CD14-positive monocyte (primary cell): ENCODE results near the gene ADAT3. TPM values are rescaled to one million over a fixed set of nuclear protein-coding genes. Genes with fewer than 3 reads are reported as not detected.
A peak's percentile ranks its signal among the peaks of the same experiment; 100 is the strongest.

Source experiments
- DNase-seq, 3 donors: peaks; one replicate each; pipeline ENCODE4 v3.0.0-alpha.2; 2011 to 2022
- H2AFZ ChIP-seq: 2 replicates; pipeline ENCODE4 v1.6.0; 2012; ENCODE audit warnings: mild to moderate bottlenecking, low read depth, low read length, inconsistent platforms; ENCODE audit not compliant: insufficient read depth, poor library complexity, severe bottlenecking
- H3K27ac ChIP-seq, 2 donors: 1 replicate in 1 of 2; 2 replicates in 1 of 2; pipeline ENCODE4 v1.5.1; 2012 to 2013; ENCODE audit warnings: low read length in 2 of 2, control low read depth in 1 of 2, inconsistent platforms in 1 of 2, low read depth in 1 of 2, mild to moderate bottlenecking in 1 of 2
- H3K27me3 ChIP-seq, 2 donors: one replicate each; pipeline versions ENCODE4 v1.6.0 to v1.6.1; 2011 to 2013; ENCODE audit warnings: low read length in 2 of 2; ENCODE audit not compliant: control insufficient read depth in 2 of 2, insufficient read depth in 2 of 2
- H3K36me3 ChIP-seq, 2 donors: replicated peaks in 1 of 2; 1 replicate in 1 of 2; 2 replicates in 1 of 2; pipeline versions ENCODE4 v1.5.1 to v1.6.1; 2012 to 2013; ENCODE audit warnings: low read length in 2 of 2, control low read depth in 1 of 2, inconsistent platforms in 1 of 2, mild to moderate bottlenecking in 1 of 2; ENCODE audit not compliant: insufficient read depth in 2 of 2, control insufficient read depth in 1 of 2
- H3K4me1 ChIP-seq, 2 donors: 1 replicate in 1 of 2; 2 replicates in 1 of 2; pipeline versions ENCODE4 v1.5.1 to v1.6.1; 2012 to 2013; ENCODE audit warnings: low read length in 2 of 2, control low read depth in 1 of 2, inconsistent platforms in 1 of 2, mild to moderate bottlenecking in 1 of 2, moderate library complexity in 1 of 2; ENCODE audit not compliant: insufficient read depth in 2 of 2, control insufficient read depth in 1 of 2
- H3K4me2 ChIP-seq: replicated peaks from 2 replicates; pipeline ENCODE3; 2012; ENCODE audit warnings: low read length, moderate library complexity, mild to moderate bottlenecking; ENCODE audit not compliant: poor library complexity, severe bottlenecking; ENCODE audit errors: extremely low read depth
- H3K4me3 ChIP-seq, 3 experiments: fragments of 200-600 bp in 1 of 3; sonication (generic) in 1 of 3; replicated peaks in 1 of 3; 1 replicate in 2 of 3; 2 replicates in 1 of 3; pipeline ENCODE4 v1.5.1; 2011 to 2013; ENCODE audit warnings: low read length in 3 of 3, mild to moderate bottlenecking in 3 of 3, control low read depth in 2 of 3, low read depth in 2 of 3, inconsistent platforms in 1 of 3, moderate library complexity in 1 of 3
- H3K79me2 ChIP-seq: 2 replicates; pipeline ENCODE4 v1.6.0; 2012; ENCODE audit warnings: mild to moderate bottlenecking, control low read depth, inconsistent platforms, low read length, moderate library complexity; ENCODE audit not compliant: insufficient read depth
- H3K9ac ChIP-seq: 2 replicates; pipeline ENCODE4 v1.6.0; 2017; ENCODE audit warnings: low read length, mild to moderate bottlenecking; ENCODE audit not compliant: insufficient read depth, poor library complexity, severe bottlenecking
- H3K9me3 ChIP-seq, 2 donors: replicated peaks in 1 of 2; 1 replicate in 1 of 2; 2 replicates in 1 of 2; pipeline versions ENCODE4 v1.5.1 to v1.6.1; 2012 to 2013; ENCODE audit warnings: low read length in 2 of 2, control low read depth in 1 of 2; ENCODE audit not compliant: control insufficient read depth in 1 of 2, insufficient read depth in 1 of 2
- H4K20me1 ChIP-seq: 2 replicates; pipeline ENCODE4 v1.6.0; 2012; ENCODE audit warnings: mild to moderate bottlenecking, low read length, control low read depth, moderate library complexity; ENCODE audit not compliant: insufficient read depth
- H3K27ac Mint-ChIP-seq, 7 donors: one replicate each; pipeline ENCODE4 v1.8.0; 2020; ENCODE audit warnings: mild to moderate bottlenecking in 7 of 7, mixed read lengths in 7 of 7, moderate library complexity in 6 of 7, inconsistent platforms in 2 of 7
- H3K27me3 Mint-ChIP-seq, 3 donors: one replicate each; pipeline ENCODE4 v1.8.0; 2021 to 2022; ENCODE audit warnings: low read depth in 3 of 3, mild to moderate bottlenecking in 3 of 3, mixed read lengths in 3 of 3, moderate library complexity in 3 of 3, inconsistent platforms in 1 of 3
- H3K36me3 Mint-ChIP-seq, 2 donors: one replicate each; pipeline ENCODE4 v1.8.0; 2020; ENCODE audit warnings: mixed read lengths in 2 of 2, inconsistent platforms in 1 of 2, mild to moderate bottlenecking in 1 of 2
- H3K4me1 Mint-ChIP-seq: one replicate; pipeline ENCODE4 v1.8.0; 2020; ENCODE audit warnings: mild to moderate bottlenecking, mixed read lengths
- H3K4me3 Mint-ChIP-seq, 2 donors: one replicate each; pipeline ENCODE4 v1.8.0; 2020; ENCODE audit warnings: mild to moderate bottlenecking in 2 of 2, mixed read lengths in 2 of 2, moderate library complexity in 1 of 2
- H3K9me3 Mint-ChIP-seq, 7 donors: one replicate each; pipeline ENCODE4 v1.8.0; 2020 to 2022; ENCODE audit warnings: mixed read lengths in 7 of 7, mild to moderate bottlenecking in 6 of 7, moderate library complexity in 6 of 7, inconsistent platforms in 2 of 7
- WGBS: methylation state at CpG from one replicate; pipeline ENCODE4 v1.1.5; 2013; ENCODE audit warnings: missing lambda C conversion rate; ENCODE audit not compliant: insufficient coverage; 5-methylcytosine and 5-hydroxymethylcytosine counted together
- intact Hi-C, 2 donors: fragments of 100-400 bp; cut with micrococcal nuclease; formaldehyde crosslinking; loops; one replicate each; pipeline versions ENCODE4 v1.15.0 to v1.15.1; 2023
- polyA plus RNA-seq, 3 donors: library from polyadenylated mRNA; depleted of rRNA in 1 of 3; unstranded in 2 of 3; stranded (reverse) in 1 of 3; fragments of 300-500 nt in 2 of 3; fragments of >200 nt in 1 of 3; fragmentation: Illumina TruSeq in 2 of 3; gene quantifications; 1 replicate in 2 of 3; 2 replicates in 1 of 3; pipeline ENCODE4 v1.2.3, GENCODE V29; 2012 to 2021
- TF ChIP-seq, protein P1 (sequence below): fragments of 200-600 bp; IDR thresholded peaks from one replicate; pipeline ENCODE4 v1.8.0; 2022; ENCODE audit warnings: antibody characterized with exemption, mild to moderate bottlenecking

The ADAT3 gene
- polyA plus RNA-seq, 3 donors = 2.7 to 3.2 (median 3.1) TPM

- H3K36me3 Mint-ChIP-seq = no peaks in the 10 kb centered on the region
- no peak for DNase-seq
- TF ChIP-seq, protein P1, sequence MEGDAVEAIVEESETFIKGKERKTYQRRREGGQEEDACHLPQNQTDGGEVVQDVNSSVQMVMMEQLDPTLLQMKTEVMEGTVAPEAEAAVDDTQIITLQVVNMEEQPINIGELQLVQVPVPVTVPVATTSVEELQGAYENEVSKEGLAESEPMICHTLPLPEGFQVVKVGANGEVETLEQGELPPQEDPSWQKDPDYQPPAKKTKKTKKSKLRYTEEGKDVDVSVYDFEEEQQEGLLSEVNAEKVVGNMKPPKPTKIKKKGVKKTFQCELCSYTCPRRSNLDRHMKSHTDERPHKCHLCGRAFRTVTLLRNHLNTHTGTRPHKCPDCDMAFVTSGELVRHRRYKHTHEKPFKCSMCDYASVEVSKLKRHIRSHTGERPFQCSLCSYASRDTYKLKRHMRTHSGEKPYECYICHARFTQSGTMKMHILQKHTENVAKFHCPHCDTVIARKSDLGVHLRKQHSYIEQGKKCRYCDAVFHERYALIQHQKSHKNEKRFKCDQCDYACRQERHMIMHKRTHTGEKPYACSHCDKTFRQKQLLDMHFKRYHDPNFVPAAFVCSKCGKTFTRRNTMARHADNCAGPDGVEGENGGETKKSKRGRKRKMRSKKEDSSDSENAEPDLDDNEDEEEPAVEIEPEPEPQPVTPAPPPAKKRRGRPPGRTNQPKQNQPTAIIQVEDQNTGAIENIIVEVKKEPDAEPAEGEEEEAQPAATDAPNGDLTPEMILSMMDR = no peak
- peaks cover 50% of the 10 kb centered on the region for H3K4me1 Mint-ChIP-seq
- H3K27me3 ChIP-seq = no peaks in the 10 kb centered on the region
- no peak overlapping the region for H2AFZ ChIP-seq
- H3K27ac Mint-ChIP-seq = peak overlapping the region in 2 of 7 donors; percentile 79 to 82
- H3K36me3 ChIP-seq = no peaks in the 10 kb centered on the region
- H3K79me2 ChIP-seq = peaks cover 72% of the 10 kb centered on the region
- H3K4me1 ChIP-seq = peaks cover 65 to 74% of the 10 kb centered on the region in 2 donors
- intact Hi-C loops = loop anchor here in 1 of 2 donors (5.0 kb wide), 1 partner anchor 36 kb away; no protein-coding TSS in a partner anchor
- peak overlapping the region; percentile 92 for H3K4me2 ChIP-seq
- WGBS = 66% methylated on average over 23 of the region's 28 CpGs
- no peak overlapping the region for H3K9ac ChIP-seq
- H3K27me3 Mint-ChIP-seq = peaks cover 0 to 4% (median 2%) of the 10 kb centered on the region in 3 donors
- peaks cover 60% of the 10 kb centered on the region for H4K20me1 ChIP-seq
- peak overlapping the region; percentile 92 to 93 for H3K4me3 Mint-ChIP-seq
- no peaks in the 10 kb centered on the region for H3K9me3 ChIP-seq
- H3K27ac ChIP-seq = no peak overlapping the region
- no peaks in the 10 kb centered on the region for H3K9me3 Mint-ChIP-seq
- H3K4me3 ChIP-seq = peak overlapping the region in 2 of 3 experiments; percentile 94 to 96
Measured at GRCh38 chr19:1860821-1861598, 44.2 kb upstream of the ADAT3 start.

DNA sequence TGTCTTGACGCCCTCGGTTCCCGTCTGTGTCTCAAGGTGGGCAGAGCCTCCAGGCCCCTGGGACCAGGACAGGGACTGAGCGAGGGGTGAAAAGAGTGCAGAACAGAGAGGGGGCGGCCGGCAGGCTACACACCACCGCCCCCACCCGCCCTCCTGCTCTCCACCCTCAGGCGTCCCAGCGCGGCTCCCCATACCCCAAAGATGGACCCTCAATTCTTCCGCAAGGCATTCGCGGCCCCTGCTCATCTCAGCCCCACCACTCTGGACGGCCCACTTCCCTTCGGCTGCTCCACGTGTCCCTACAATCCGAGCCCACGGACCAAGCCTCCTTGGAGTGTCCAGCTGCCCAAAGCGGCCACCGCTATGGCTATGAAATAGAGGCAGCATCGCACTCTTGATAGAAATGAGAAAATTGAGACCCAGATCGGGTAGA, 43.6 kb upstream of the ADAT3 start:
- Mint-ChIP-seq H3K4me3 (peak overlapping the region; percentile 92 to 93), H3K27me3 (peaks cover 0 to 4% (median 2%) of the 10 kb centered on the region in 3 donors), H3K27ac (peak overlapping the region in 4 of 7 donors; percentile 75 to 93 (median 86)), H3K4me1 (peaks cover 50% of the 10 kb centered on the region), H3K9me3 (no peaks in the 10 kb centered on the region), H3K36me3 (no peaks in the 10 kb centered on the region)
- Histone ChIP-seq H4K20me1 (peaks cover 55% of the 10 kb centered on the region), H3K4me3 (peak overlapping the region; percentile 83 to 96 (median 94)), H3K79me2 (peaks cover 66% of the 10 kb centered on the region), H2AFZ (no peak overlapping the region), H3K9ac (peak overlapping the region; percentile 59), H3K27me3 (no peaks in the 10 kb centered on the region), H3K4me2 (peak overlapping the region; percentile 92), H3K4me1 (peaks cover 61 to 68% of the 10 kb centered on the region in 2 donors), H3K36me3 (no peaks in the 10 kb centered on the region), H3K9me3 (no peaks in the 10 kb centered on the region), H3K27ac (peak overlapping the region in 1 of 2 donors; percentile 41)
- TF ChIP-seq, protein P1 = no peak
- no peak for DNase-seq
- WGBS = 35% methylated on average over 19 of the region's 23 CpGs
- intact Hi-C loops = loop anchor here in 1 of 2 donors (2.0 to 5.0 kb wide), 2 partner anchors 36 to 233 kb away; no protein-coding TSS in a partner anchor
